ENCODE data around the gene AP3D1. TPM values are rescaled to one million over a fixed set of nuclear protein-coding genes. Genes with fewer than 3 reads are reported as not detected.
A peak's percentile ranks its signal among the peaks of the same experiment; 100 is the strongest.

Gene AP3D1
- total and polyA plus RNA-seq, 2 donors (not counting 3 experiments of a cell fraction or from before 2014, with no cell fraction given): 130 to 137 TPM

- intact Hi-C loops (cut with micrococcal nuclease): loop anchor here (1.0 to 2.0 kb wide), 3 partner anchors 55 to 222 kb away; partner anchors contain the start of genes IZUMO4 and MOB3A
- H3K4me3 ChIP-seq (replicated peaks in 1 of 3; ENCODE audit: insufficient read depth in 1 of 3, low read depth in 1 of 3, low read length in 3 of 3): peak overlapping the region; percentile 60 to 96 (median 61)
Measured at GRCh38 chr19:2150794-2151338, 500 bp downstream of the AP3D1 start.

More at GRCh38 chr19:2150794-2151338, 500 bp downstream of the AP3D1 start:
- Histone ChIP-seq H3K9me1 (replicated peaks; ENCODE audit: control insufficient read depth, extremely low read depth, insufficient read depth, low read length) (no peaks in the 10 kb centered on the region), H2AFZ (ENCODE audit: low read depth, low read length) (peak overlapping the region; percentile 9), H3K9me3 (replicated peaks; ENCODE audit: control insufficient read depth, insufficient read depth, low read length) (no peaks in the 10 kb centered on the region), H3K9ac (replicated peaks; ENCODE audit: extremely low read depth, insufficient read depth, low read length) (peak overlapping the region; percentile 94), H3K4me1 (ENCODE audit: control insufficient read depth, extremely low read depth, insufficient read depth, low read length) (peaks cover 8% of the 10 kb centered on the region), H3K36me3 (ENCODE audit: control insufficient read depth in 2 of 2, extremely low read depth in 1 of 2, insufficient read depth in 2 of 2, low read length in 2 of 2) (peaks cover 0 to 4% of the 10 kb centered on the region in 2 experiments), H3K27ac (ENCODE audit: insufficient read depth, low read depth, low read length) (peak overlapping the region; percentile 75), H3K79me2 (ENCODE audit: control insufficient read depth, insufficient read depth, low read length) (peaks cover 50% of the 10 kb centered on the region), H4K20me1 (replicated peaks; ENCODE audit: control insufficient read depth, extremely low read depth, insufficient read depth, low read length) (no peaks in the 10 kb centered on the region), H3K27me3 (ENCODE audit: control insufficient read depth in 2 of 2, insufficient read depth in 2 of 2, low read length in 2 of 2) (no peaks in the 10 kb centered on the region), H3K4me2 (ENCODE audit: insufficient read depth, low read length) (peak overlapping the region; percentile 69)
- no peak for TF ChIP-seq EZH2 (IDR thresholded peaks at IDR 0.05; ENCODE audit: borderline replicate concordance, low read depth, low read length, severe bottlenecking)
- no peak for TF ChIP-seq MAX (IDR thresholded peaks at IDR 0.05; ENCODE audit: insufficient read depth, insufficient read length)
- no peak for TF ChIP-seq CTCF (IDR thresholded peaks at IDR 0.05; ENCODE audit: extremely low read depth in 1 of 2, insufficient read depth in 1 of 2, low read depth in 1 of 2, low read length in 2 of 2)
- no peak for TF ChIP-seq JUN (IDR thresholded peaks at IDR 0.05; ENCODE audit: borderline replicate concordance, insufficient read depth, insufficient read length, low read depth)
- TF ChIP-seq FOS (IDR thresholded peaks at IDR 0.05; ENCODE audit: borderline replicate concordance, insufficient read depth, low read length): no peak
- no peak for TF ChIP-seq POLR2A (IDR thresholded peaks at IDR 0.05; ENCODE audit: low read depth, low read length)
- no peak for TF ChIP-seq MYC (IDR thresholded peaks at IDR 0.05; ENCODE audit: low read depth, low read length)
- no peak for TF ChIP-seq GATA2 (IDR thresholded peaks at IDR 0.05; ENCODE audit: insufficient read depth, insufficient read length, low read depth, low read length)
- TF ChIP-seq POLR2AphosphoS5 (IDR thresholded peaks at IDR 0.05; ENCODE audit: insufficient read depth, low read depth, low read length): no peak
- dilution Hi-C loops (cut with MboI; ENCODE audit: extremely low pct_ligation_motif_present, low sequenced_read_pairs): no loop called here
- CTCF ChIA-PET: interaction anchor here (1.0 to 1.4 kb wide), 3 partner anchors 111 to 460 kb away, joined by 3 to 7 read pairs (median 3); no protein-coding TSS in a partner anchor
- POLR2A ChIA-PET: interaction anchor here (1.0 to 1.3 kb wide), 2 partner anchors 89 to 325 kb away, joined by 3 to 4 read pairs; partner anchors contain the start of gene GADD45B
- TSS peak; percentile 23 for BruUV-seq (replicated peaks)
- DNase-seq (ENCODE audit: low read depth, low spot score) (peak; percentile 34), FAIRE-seq (no peak)

Data from endothelial cell of umbilical vein (primary cell).